B cell (primary cell): ENCODE measurements around the gene MRPL36. TPM values are rescaled to one million over a fixed set of nuclear protein-coding genes. Genes with fewer than 3 reads are reported as not detected.

Experiments
- ATAC-seq: fragments of 200-7000 bp; cut with Tn5 transposase; one replicate; pipeline ENCODE4 v1.10.0; 2021; ENCODE audit warnings: low read depth, mild to moderate bottlenecking, moderate number of reproducible peaks, moderate library complexity
- CTCF ChIA-PET: fragments of 350-600 bp; sonication (Branson Sonifier 250); formaldehyde crosslinking; loops from one replicate; lab custom pipeline; 2021; ENCODE audit warnings: antibody characterized with exemption, inconsistent platforms; lab: Charles Lee
- POLR2A ChIA-PET: fragments of 350-600 bp; sonication (Branson Sonifier 250); formaldehyde crosslinking; loops from one replicate; lab custom pipeline; 2021; ENCODE audit warnings: antibody characterized with exemption; lab: Charles Lee
- DNase-seq: peaks from one replicate; pipeline ENCODE4 v3.0.0; 2013
- H2AFZ ChIP-seq: 2 replicates; pipeline ENCODE4 v1.6.1; 2012; ENCODE audit warnings: mild to moderate bottlenecking, low read depth, low read length; ENCODE audit not compliant: insufficient read depth, poor library complexity, severe bottlenecking
- H3K27ac ChIP-seq, 2 donors: 1 replicate in 1 of 2; 2 replicates in 1 of 2; pipeline ENCODE4 v1.5.1; 2012 to 2013; ENCODE audit warnings: low read length in 2 of 2, mild to moderate bottlenecking in 2 of 2, moderate library complexity in 1 of 2
- H3K27me3 ChIP-seq, 4 experiments: fragments of 200-600 bp in 1 of 4; sonication (generic) in 1 of 4; replicated peaks in 1 of 4; 1 replicate in 2 of 4; 2 replicates in 2 of 4; pipeline versions ENCODE4 v1.6.1 to v1.7.0; 2013 to 2016; ENCODE audit warnings: low read length in 3 of 4, mild to moderate bottlenecking in 2 of 4, mixed read lengths in 1 of 4, moderate library complexity in 1 of 4; ENCODE audit not compliant: insufficient read depth in 4 of 4, control insufficient read depth in 3 of 4; ENCODE audit errors: control extremely low read depth in 1 of 4
- H3K36me3 ChIP-seq, 2 experiments: replicated peaks in 1 of 2; 1 replicate in 1 of 2; 2 replicates in 1 of 2; pipeline versions ENCODE4 v1.6.1 to v1.7.1; 2013; ENCODE audit warnings: low read length in 1 of 2; ENCODE audit not compliant: insufficient read depth in 2 of 2, control insufficient read depth in 1 of 2; ENCODE audit errors: control extremely low read depth in 1 of 2, extremely low read depth in 1 of 2
- H3K4me1 ChIP-seq, 2 donors: fragments of 200-600 bp in 1 of 2; sonication (generic) in 1 of 2; 1 replicate in 1 of 2; 2 replicates in 1 of 2; pipeline versions ENCODE4 v1.5.1 to v1.6.1; 2013 to 2017; ENCODE audit warnings: low read length in 2 of 2; ENCODE audit not compliant: control insufficient read depth in 2 of 2, insufficient read depth in 2 of 2
- H3K4me2 ChIP-seq: replicated peaks from 2 replicates; pipeline ENCODE3; 2012; ENCODE audit warnings: mild to moderate bottlenecking, low read depth, low read length; ENCODE audit not compliant: poor library complexity, severe bottlenecking
- H3K4me3 ChIP-seq, 5 experiments: fragments of 200-600 bp in 1 of 5; sonication (generic) in 1 of 5; 1 replicate in 3 of 5; 2 replicates in 2 of 5; pipeline versions ENCODE4 v1.5.1 to v1.7.0; 2011 to 2016; ENCODE audit warnings: low read length in 4 of 5, mild to moderate bottlenecking in 4 of 5, low read depth in 2 of 5, control low read depth in 1 of 5, moderate library complexity in 1 of 5; ENCODE audit not compliant: insufficient read depth in 1 of 5; ENCODE audit errors: control extremely low read depth in 1 of 5, extremely low read depth in 1 of 5
- H3K79me2 ChIP-seq: fragments of 200-600 bp; sonication (generic); one replicate; pipeline ENCODE4 v1.6.0; 2016; ENCODE audit warnings: low read length; ENCODE audit not compliant: control insufficient read depth, insufficient read depth
- H3K9ac ChIP-seq: fragments of 200-600 bp; sonication (generic); 2 replicates; pipeline ENCODE4 v1.6.1; 2017; ENCODE audit warnings: mild to moderate bottlenecking, low read length, moderate library complexity
- H3K9me3 ChIP-seq, 3 donors: one replicate each; pipeline versions ENCODE4 v1.6.1 to v1.7.1; 2013; ENCODE audit warnings: low read length in 2 of 3; ENCODE audit not compliant: control insufficient read depth in 2 of 3, insufficient read depth in 1 of 3; ENCODE audit errors: control extremely low read depth in 1 of 3
- H4K20me1 ChIP-seq: 2 replicates; pipeline ENCODE4 v1.6.0; 2012; ENCODE audit warnings: mild to moderate bottlenecking, low read length; ENCODE audit not compliant: insufficient read depth, control insufficient read depth, poor library complexity, severe bottlenecking
- H3K27ac Mint-ChIP-seq: one replicate; pipeline ENCODE4 v1.8.0; 2021; ENCODE audit warnings: mixed read lengths
- H3K27me3 Mint-ChIP-seq: one replicate; pipeline ENCODE4 v1.8.0; 2021; ENCODE audit warnings: mixed read lengths
- H3K4me1 Mint-ChIP-seq: one replicate; pipeline ENCODE4 v1.8.0; 2021; ENCODE audit warnings: mixed read lengths
- H3K4me3 Mint-ChIP-seq: one replicate; pipeline ENCODE4 v1.8.0; 2021; ENCODE audit warnings: mixed read lengths
- H3K9me3 Mint-ChIP-seq: one replicate; pipeline ENCODE4 v1.8.0; 2022; ENCODE audit warnings: mixed read lengths; ENCODE audit not compliant: insufficient read depth
- CTCF ChIP-seq: fragments of 200-600 bp; IDR thresholded peaks from one replicate; pipeline ENCODE4 v1.8.0; 2022; ENCODE audit warnings: antibody characterized with exemption, mild to moderate bottlenecking
- EZH2 ChIP-seq: IDR thresholded peaks from 2 replicates; pipeline ENCODE4 v1.6.1; 2012; ENCODE audit warnings: borderline replicate concordance, low read depth, mild to moderate bottlenecking, moderate library complexity, low read length; ENCODE audit not compliant: insufficient read depth, poor library complexity, severe bottlenecking
- WGBS: methylation state at CpG from one replicate; pipeline ENCODE4 v1.1.5; 2013; ENCODE audit warnings: missing lambda C conversion rate; ENCODE audit not compliant: insufficient coverage; 5-methylcytosine and 5-hydroxymethylcytosine counted together
- intact Hi-C: fragments of 100-400 bp; cut with micrococcal nuclease; formaldehyde crosslinking; loops from one replicate; pipeline ENCODE4 v1.10.0; 2022
- polyA plus RNA-seq: library from polyadenylated mRNA; depleted of rRNA; stranded (reverse); fragments of >200 nt; gene quantifications from 2 replicates; pipeline ENCODE4 v1.2.3, GENCODE V29; 2012
- total RNA-seq, 2 donors: library from RNA; stranded (reverse); fragments of 120-200 nt in 1 of 2; gene quantifications; 1 replicate in 1 of 2; 2 replicates in 1 of 2; pipeline versions ENCODE4 v1.2.3 to v1.2.4, GENCODE V29; 2013 to 2022

MRPL36 gene
- total and polyA plus RNA-seq, 2 donors (not counting 1 experiment from before 2014, with no cell fraction given) = 12.5 to 25.0 TPM

DNA sequence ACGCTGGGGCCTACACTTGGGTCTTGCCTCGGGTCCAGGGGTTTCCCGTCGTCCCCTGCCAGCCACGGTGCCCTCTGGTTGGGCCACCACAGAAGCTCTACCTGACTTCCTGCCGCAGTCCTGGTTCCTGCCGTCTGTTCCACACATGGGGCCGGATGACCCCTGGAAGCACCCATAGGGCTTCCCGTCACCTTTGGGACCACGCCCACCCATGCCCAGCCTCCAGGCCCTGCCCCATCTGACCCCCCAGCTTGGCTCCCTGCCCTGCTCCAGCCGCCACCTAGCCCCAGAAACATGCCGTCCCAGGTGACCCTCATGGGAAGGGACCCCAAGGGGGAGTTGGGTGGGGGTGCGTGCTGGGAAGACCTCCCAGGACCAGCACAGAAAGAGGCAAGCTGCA is 13.7 kb downstream of the MRPL36 start:
- intact Hi-C loops = no loop called here
- DNase-seq (no peak), ATAC-seq (no peak)
- POLR2A ChIA-PET = no interaction called here
- H3K4me3 Mint-ChIP-seq = no peak overlapping the region
- H3K27me3 Mint-ChIP-seq = peaks cover 17% of the 10 kb centered on the region
- H3K9ac ChIP-seq = no peak overlapping the region
- no peak overlapping the region for H3K27ac Mint-ChIP-seq
- H3K27ac ChIP-seq = no peak overlapping the region
- no peaks in the 10 kb centered on the region for H3K79me2 ChIP-seq
- TF ChIP-seq CTCF = no peak
- TF ChIP-seq EZH2 = no peak
- peaks cover 10 to 18% of the 10 kb centered on the region in 2 donors for H3K4me1 ChIP-seq
- H3K9me3 Mint-ChIP-seq = no peaks in the 10 kb centered on the region
- CTCF ChIA-PET = no interaction called here
- no peak overlapping the region for H3K4me3 ChIP-seq
- H2AFZ ChIP-seq = no peak overlapping the region
- H3K4me2 ChIP-seq = no peak overlapping the region
- peaks cover 0 to 8% (median 0%) of the 10 kb centered on the region in 4 experiments for H3K27me3 ChIP-seq
- H3K9me3 ChIP-seq = peaks cover 0 to 7% (median 0%) of the 10 kb centered on the region in 3 donors
- no peaks in the 10 kb centered on the region for H4K20me1 ChIP-seq
- 92% methylated on average over 9 of the region's 13 CpGs for WGBS
- H3K4me1 Mint-ChIP-seq = peaks cover 17% of the 10 kb centered on the region
- H3K36me3 ChIP-seq = no peaks in the 10 kb centered on the region

GRCh38 chr5:1785062-1785461 is 14.6 kb downstream of the MRPL36 start:
- TF ChIP-seq EZH2 (no peak), CTCF (no peak)
- intact Hi-C loops = no loop called here
- Histone ChIP-seq H4K20me1 (no peaks in the 10 kb centered on the region), H3K27me3 (peaks cover 0 to 8% (median 0%) of the 10 kb centered on the region in 4 experiments), H3K4me1 (peaks cover 10 to 18% of the 10 kb centered on the region in 2 donors), H2AFZ (no peak overlapping the region), H3K4me2 (no peak overlapping the region), H3K79me2 (no peaks in the 10 kb centered on the region), H3K36me3 (no peaks in the 10 kb centered on the region), H3K27ac (no peak overlapping the region), H3K9ac (no peak overlapping the region), H3K9me3 (peaks cover 0 to 7% (median 0%) of the 10 kb centered on the region in 3 donors), H3K4me3 (no peak overlapping the region)
- no peaks in the 10 kb centered on the region for H3K9me3 Mint-ChIP-seq
- ChIA-PET CTCF (no interaction called here), POLR2A (no interaction called here)
- peaks cover 17% of the 10 kb centered on the region for H3K27me3 Mint-ChIP-seq
- 53% methylated on average over 6 of the region's 8 CpGs for WGBS
- H3K4me3 Mint-ChIP-seq = no peak overlapping the region
- peaks cover 17% of the 10 kb centered on the region for H3K4me1 Mint-ChIP-seq
- no peak overlapping the region for H3K27ac Mint-ChIP-seq
- ATAC-seq = no peak
- DNase-seq = no peak
